ENCODE results near the gene FABP6. TPM values are rescaled to one million over a fixed set of nuclear protein-coding genes. Genes with fewer than 3 reads are reported as not detected.

FABP6 gene
- total and polyA plus RNA-seq, 9 of the 15 experiments (the other 6 are each of a cell fraction or from before 2014, with no cell fraction given) = 0.11 to 0.33 (median 0.21) TPM; not detected in 4

DNA sequence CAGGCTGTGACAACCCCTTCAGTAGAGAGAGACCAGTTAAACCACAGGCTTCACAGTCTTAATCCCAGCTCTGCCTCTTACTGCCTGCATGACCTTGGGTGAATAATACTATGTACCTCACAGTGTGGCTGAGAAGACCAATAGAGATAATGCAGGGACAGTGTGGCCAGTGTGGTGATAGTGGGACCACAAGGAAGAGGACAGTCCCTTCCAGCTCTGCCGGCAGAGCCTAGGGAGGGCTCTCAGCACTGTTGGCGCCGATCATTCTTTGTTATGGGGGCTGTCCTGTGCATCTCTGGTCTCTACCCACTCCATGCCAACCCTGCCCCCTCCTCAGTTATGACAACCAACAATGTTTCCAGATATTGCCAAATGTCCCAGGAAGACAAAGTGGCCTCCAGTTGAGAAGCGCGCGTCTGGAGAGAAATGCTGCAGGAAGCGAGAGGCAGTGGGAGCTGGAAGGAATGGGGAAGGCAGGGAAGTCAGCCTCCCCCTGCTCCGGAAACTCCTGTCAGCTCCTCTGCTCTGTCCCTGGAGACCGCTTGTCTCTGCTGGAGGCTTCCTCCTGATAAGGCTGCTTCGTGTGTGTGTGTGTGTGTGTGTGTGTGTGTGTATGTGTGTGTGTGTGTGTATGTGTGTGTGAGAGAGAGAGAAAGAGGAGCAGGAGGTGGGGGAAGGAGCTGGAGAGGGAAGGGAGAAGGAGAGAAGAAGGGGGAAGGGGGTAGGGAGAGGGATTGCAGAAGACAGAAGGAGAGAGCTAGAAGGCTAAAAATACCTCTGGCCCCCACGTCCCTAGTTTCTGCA is 31.8 kb upstream of the FABP6 start (continued):
- TF ChIP-seq, protein P1, sequence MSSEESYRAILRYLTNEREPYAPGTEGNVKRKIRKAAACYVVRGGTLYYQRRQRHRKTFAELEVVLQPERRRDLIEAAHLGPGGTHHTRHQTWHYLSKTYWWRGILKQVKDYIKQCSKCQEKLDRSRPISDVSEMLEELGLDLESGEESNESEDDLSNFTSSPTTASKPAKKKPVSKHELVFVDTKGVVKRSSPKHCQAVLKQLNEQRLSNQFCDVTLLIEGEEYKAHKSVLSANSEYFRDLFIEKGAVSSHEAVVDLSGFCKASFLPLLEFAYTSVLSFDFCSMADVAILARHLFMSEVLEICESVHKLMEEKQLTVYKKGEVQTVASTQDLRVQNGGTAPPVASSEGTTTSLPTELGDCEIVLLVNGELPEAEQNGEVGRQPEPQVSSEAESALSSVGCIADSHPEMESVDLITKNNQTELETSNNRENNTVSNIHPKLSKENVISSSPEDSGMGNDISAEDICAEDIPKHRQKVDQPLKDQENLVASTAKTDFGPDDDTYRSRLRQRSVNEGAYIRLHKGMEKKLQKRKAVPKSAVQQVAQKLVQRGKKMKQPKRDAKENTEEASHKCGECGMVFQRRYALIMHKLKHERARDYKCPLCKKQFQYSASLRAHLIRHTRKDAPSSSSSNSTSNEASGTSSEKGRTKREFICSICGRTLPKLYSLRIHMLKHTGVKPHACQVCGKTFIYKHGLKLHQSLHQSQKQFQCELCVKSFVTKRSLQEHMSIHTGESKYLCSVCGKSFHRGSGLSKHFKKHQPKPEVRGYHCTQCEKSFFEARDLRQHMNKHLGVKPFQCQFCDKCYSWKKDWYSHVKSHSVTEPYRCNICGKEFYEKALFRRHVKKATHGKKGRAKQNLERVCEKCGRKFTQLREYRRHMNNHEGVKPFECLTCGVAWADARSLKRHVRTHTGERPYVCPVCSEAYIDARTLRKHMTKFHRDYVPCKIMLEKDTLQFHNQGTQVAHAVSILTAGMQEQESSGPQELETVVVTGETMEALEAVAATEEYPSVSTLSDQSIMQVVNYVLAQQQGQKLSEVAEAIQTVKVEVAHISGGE (CRISPR knock-in tag; IDR thresholded peaks at IDR 0.05) = 0 out of 6 replicates have a peak, but pooled peaks of 1 of the 3 experiments have one; percentile 16
- peak; percentile 89 for TF ChIP-seq DIDO1 (tag; IDR thresholded peaks at IDR 0.05; ENCODE audit: low read depth)
- TF ChIP-seq HIVEP1 (CRISPR knock-in tag; IDR thresholded peaks at IDR 0.05) = no peak
- 0 out of 2 replicates have a peak, but pooled peaks have one; percentile 20 for TF ChIP-seq RAD51 (IDR thresholded peaks at IDR 0.05; ENCODE audit: borderline replicate concordance, low read depth)
- peak in 1 of 2 experiments; percentile 67; a peak in 1 of 4 replicates for TF ChIP-seq TEAD1 (CRISPR knock-in tag; IDR thresholded peaks at IDR 0.05)
- TF ChIP-seq MAZ (CRISPR knock-in tag; conservative IDR thresholded peaks at IDR 0.05 in 1 of 2, IDR thresholded peaks at IDR 0.05 in 1 of 2) = peak in 1 of 2 experiments; percentile 89; a peak in 2 of 4 replicates
- TF ChIP-seq, protein P2, sequence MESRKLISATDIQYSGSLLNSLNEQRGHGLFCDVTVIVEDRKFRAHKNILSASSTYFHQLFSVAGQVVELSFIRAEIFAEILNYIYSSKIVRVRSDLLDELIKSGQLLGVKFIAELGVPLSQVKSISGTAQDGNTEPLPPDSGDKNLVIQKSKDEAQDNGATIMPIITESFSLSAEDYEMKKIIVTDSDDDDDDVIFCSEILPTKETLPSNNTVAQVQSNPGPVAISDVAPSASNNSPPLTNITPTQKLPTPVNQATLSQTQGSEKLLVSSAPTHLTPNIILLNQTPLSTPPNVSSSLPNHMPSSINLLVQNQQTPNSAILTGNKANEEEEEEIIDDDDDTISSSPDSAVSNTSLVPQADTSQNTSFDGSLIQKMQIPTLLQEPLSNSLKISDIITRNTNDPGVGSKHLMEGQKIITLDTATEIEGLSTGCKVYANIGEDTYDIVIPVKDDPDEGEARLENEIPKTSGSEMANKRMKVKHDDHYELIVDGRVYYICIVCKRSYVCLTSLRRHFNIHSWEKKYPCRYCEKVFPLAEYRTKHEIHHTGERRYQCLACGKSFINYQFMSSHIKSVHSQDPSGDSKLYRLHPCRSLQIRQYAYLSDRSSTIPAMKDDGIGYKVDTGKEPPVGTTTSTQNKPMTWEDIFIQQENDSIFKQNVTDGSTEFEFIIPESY (CRISPR knock-in tag; IDR thresholded peaks at IDR 0.05) = peak; percentile 76
- TF ChIP-seq KDM1A (IDR thresholded peaks at IDR 0.05) = peak; percentile 84 to 98
- peak; percentile 97 for TF ChIP-seq SMARCA4 (IDR thresholded peaks at IDR 0.05)
- TF ChIP-seq GATAD2A (IDR thresholded peaks at IDR 0.05) = peak; percentile 100
- TF ChIP-seq, protein P3, sequence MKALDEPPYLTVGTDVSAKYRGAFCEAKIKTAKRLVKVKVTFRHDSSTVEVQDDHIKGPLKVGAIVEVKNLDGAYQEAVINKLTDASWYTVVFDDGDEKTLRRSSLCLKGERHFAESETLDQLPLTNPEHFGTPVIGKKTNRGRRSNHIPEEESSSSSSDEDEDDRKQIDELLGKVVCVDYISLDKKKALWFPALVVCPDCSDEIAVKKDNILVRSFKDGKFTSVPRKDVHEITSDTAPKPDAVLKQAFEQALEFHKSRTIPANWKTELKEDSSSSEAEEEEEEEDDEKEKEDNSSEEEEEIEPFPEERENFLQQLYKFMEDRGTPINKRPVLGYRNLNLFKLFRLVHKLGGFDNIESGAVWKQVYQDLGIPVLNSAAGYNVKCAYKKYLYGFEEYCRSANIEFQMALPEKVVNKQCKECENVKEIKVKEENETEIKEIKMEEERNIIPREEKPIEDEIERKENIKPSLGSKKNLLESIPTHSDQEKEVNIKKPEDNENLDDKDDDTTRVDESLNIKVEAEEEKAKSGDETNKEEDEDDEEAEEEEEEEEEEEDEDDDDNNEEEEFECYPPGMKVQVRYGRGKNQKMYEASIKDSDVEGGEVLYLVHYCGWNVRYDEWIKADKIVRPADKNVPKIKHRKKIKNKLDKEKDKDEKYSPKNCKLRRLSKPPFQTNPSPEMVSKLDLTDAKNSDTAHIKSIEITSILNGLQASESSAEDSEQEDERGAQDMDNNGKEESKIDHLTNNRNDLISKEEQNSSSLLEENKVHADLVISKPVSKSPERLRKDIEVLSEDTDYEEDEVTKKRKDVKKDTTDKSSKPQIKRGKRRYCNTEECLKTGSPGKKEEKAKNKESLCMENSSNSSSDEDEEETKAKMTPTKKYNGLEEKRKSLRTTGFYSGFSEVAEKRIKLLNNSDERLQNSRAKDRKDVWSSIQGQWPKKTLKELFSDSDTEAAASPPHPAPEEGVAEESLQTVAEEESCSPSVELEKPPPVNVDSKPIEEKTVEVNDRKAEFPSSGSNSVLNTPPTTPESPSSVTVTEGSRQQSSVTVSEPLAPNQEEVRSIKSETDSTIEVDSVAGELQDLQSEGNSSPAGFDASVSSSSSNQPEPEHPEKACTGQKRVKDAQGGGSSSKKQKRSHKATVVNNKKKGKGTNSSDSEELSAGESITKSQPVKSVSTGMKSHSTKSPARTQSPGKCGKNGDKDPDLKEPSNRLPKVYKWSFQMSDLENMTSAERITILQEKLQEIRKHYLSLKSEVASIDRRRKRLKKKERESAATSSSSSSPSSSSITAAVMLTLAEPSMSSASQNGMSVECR (CRISPR knock-in tag; IDR thresholded peaks at IDR 0.05) = peak; percentile 46; the same call in 1 of the 2 replicates
- TF ChIP-seq NRF1 (conservative IDR thresholded peaks at IDR 0.05 in 1 of 2, IDR thresholded peaks at IDR 0.05 in 1 of 2) = peak; percentile 20 to 24; a peak in 1 of 4 replicates
- no peak for TF ChIP-seq KLF10 (CRISPR knock-in tag; IDR thresholded peaks at IDR 0.05)
- TF ChIP-seq NR2C1 (IDR thresholded peaks at IDR 0.05) = peak; percentile 70
- TF ChIP-seq NR2C1 (tag; IDR thresholded peaks at IDR 0.05) = no peak
- peak; percentile 92 for TF ChIP-seq TOE1 (IDR thresholded peaks at IDR 0.05; ENCODE audit: borderline replicate concordance)
- no peak for TF ChIP-seq TOE1 (CRISPR knock-in tag; IDR thresholded peaks at IDR 0.05; ENCODE audit: borderline replicate concordance, low read depth)

Measured in K562 (cell line).